GM06990 (cell line): ENCODE results near the gene ABLIM1.

ENCODE experiments used
- DNase-seq: peaks from one replicate; pipeline ENCODE4 v3.0.0-alpha.2; 2011; ENCODE audit not compliant: insufficient read length; ENCODE audit errors: extremely low read depth
- H3K27me3 ChIP-seq: replicated peaks from 2 replicates; pipeline ENCODE4 v1.6.0; 2011; ENCODE audit warnings: low read length; ENCODE audit not compliant: control insufficient read depth, insufficient read depth
- H3K36me3 ChIP-seq: 2 replicates; pipeline ENCODE4 v1.5.1; 2011; ENCODE audit warnings: low read length; ENCODE audit not compliant: control insufficient read depth, insufficient read depth
- H3K4me3 ChIP-seq: replicated peaks from 2 replicates; pipeline ENCODE4 v1.5.1; 2011; ENCODE audit warnings: low read depth, mild to moderate bottlenecking, control low read depth, low read length
- CTCF ChIP-seq: IDR thresholded peaks from 2 replicates; pipeline ENCODE4 v1.5.1; 2011; ENCODE audit warnings: low read length, control low read depth, mild to moderate bottlenecking, inconsistent platforms; ENCODE audit not compliant: insufficient read depth, poor library complexity, severe bottlenecking

The ABLIM1 gene

GRCh38 chr10:114658175-114658574, at the start of gene ABLIM1:
Gene ABLIM1 (minus strand): TSS chr10:114658275. CDS start chr10:114658200, 75 bp downstream.
- no peak for TF ChIP-seq CTCF
- H3K4me3 ChIP-seq: no peak within 1 kb of the TSS
- H3K27me3 ChIP-seq: 0 out of 2 replicates have a peak, but pooled peaks cover 1% of the 10 kb centered on the region
- H3K36me3 ChIP-seq: no peaks in the 10 kb centered on the region
- no peak for DNase-seq

- Histone ChIP-seq H3K36me3 (no peaks in the 10 kb centered on the region), H3K27me3 (no peaks in the 10 kb centered on the region), H3K4me3 (no peak overlapping the region)
- TF ChIP-seq CTCF: no peak
- DNase-seq: no peak
Measured at GRCh38 chr10:114706458-114707055, 48.5 kb upstream of the ABLIM1 start.

GRCh38 chr10:114704679-114705078, 46.6 kb upstream of the ABLIM1 start:
- no peaks in the 10 kb centered on the region for H3K27me3 ChIP-seq
- H3K4me3 ChIP-seq: no peak overlapping the region
- no peaks in the 10 kb centered on the region for H3K36me3 ChIP-seq
- TF ChIP-seq CTCF: no peak
- no peak for DNase-seq

- TF ChIP-seq CTCF: peak; percentile 67
- DNase-seq: no peak
- Histone ChIP-seq H3K27me3 (no peaks in the 10 kb centered on the region), H3K4me3 (no peak overlapping the region), H3K36me3 (no peaks in the 10 kb centered on the region)
Measured at GRCh38 chr10:114703377-114704107, 45.5 kb upstream of the ABLIM1 start.

- Histone ChIP-seq H3K27me3 (no peaks in the 10 kb centered on the region), H3K4me3 (no peak overlapping the region), H3K36me3 (no peaks in the 10 kb centered on the region)
- no peak for DNase-seq
- no peak for TF ChIP-seq CTCF
Measured at GRCh38 chr10:114698271-114699061, 40.4 kb upstream of the ABLIM1 start.
